SK-N-SH (cell line): ENCODE measurements around the gene DEFB118.

Source experiments
- CTCF ChIP-seq: fragments of 200-600 bp; sonication (generic); IDR thresholded peaks from 2 replicates; pipeline ENCODE4 v1.6.1; 2017; ENCODE audit warnings: antibody characterized with exemption, mild to moderate bottlenecking, moderate library complexity
- EZH2phosphoT487 ChIP-seq: fragments of 200-600 bp; sonication (generic); IDR thresholded peaks from 2 replicates; pipeline ENCODE4 v1.6.1; 2017; ENCODE audit warnings: low read depth, mixed run types, mild to moderate bottlenecking, antibody characterized with exemption, moderate library complexity, borderline replicate concordance

GRCh38 chr20:31363295-31363694 is 5.1 kb upstream of the DEFB118 start:
- TF ChIP-seq EZH2phosphoT487: no peak
- TF ChIP-seq CTCF: no peak
